ENCODE measurements around the gene COLGALT1. TPM values are rescaled to one million over a fixed set of nuclear protein-coding genes. Genes with fewer than 3 reads are reported as not detected.
A peak's percentile ranks its signal among the peaks of the same experiment; 100 is the strongest.

The COLGALT1 gene
- total RNA-seq, 1 donor from 2014 or later, result 40.6 TPM

DNA sequence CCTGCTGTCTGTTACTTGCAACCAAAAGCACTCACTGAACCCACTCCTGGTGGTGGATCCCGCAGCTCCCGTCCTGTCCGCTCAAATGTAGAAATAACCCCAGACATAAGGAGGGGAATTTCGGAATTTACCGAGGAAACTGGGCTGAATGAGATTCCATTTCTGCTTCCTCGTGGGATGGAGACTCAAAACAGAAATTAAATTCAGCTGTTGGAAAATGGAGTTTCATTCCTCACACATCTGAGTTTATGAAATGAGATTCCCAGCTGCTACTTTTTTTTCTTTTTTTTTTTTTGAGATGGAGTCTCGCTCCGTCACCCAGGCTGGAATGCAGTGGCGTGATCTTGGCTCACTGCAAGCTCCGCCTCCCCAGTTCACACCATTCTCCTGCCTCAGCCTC, 44.3 kb downstream of the COLGALT1 start:
- DNase-seq, result peak; percentile 68

GRCh38 chr19:17601683-17602082, 46.2 kb downstream of the COLGALT1 start:
- DNase-seq, result no peak

- DNase-seq, result no peak
These were observed 46.8 kb downstream of the COLGALT1 start for GRCh38 chr19:17602217-17602616.

GRCh38 chr19:17602872-17603510, 47.5 kb downstream of the COLGALT1 start:
- DNase-seq, result no peak

GRCh38 chr19:17604372-17605025, 49.0 kb downstream of the COLGALT1 start:
- DNase-seq, result no peak

DNA sequence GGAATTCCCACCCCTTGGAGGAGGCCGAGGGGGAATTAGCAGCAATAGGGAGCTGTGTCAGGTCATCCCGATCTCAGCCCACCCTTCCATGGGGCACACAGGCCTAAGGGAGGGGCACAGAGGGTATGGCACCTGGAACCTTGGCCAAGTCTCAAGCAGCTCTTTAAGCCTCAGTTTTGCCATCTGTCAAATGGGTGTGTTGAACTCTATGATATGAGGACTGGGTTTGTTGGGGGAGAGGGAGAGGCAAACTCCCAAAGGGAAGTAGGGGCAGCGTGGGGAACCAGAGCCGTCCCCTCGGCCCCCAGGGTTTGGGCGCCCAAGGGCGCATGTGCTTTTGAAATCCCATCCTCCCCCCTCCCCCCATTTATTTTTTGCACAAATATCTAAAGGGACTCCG, 49.7 kb downstream of the COLGALT1 start:
- DNase-seq, result no peak

- DNase-seq, result peak; percentile 56
These were observed 50.5 kb downstream of the COLGALT1 start for GRCh38 chr19:17605761-17606589.

DNA sequence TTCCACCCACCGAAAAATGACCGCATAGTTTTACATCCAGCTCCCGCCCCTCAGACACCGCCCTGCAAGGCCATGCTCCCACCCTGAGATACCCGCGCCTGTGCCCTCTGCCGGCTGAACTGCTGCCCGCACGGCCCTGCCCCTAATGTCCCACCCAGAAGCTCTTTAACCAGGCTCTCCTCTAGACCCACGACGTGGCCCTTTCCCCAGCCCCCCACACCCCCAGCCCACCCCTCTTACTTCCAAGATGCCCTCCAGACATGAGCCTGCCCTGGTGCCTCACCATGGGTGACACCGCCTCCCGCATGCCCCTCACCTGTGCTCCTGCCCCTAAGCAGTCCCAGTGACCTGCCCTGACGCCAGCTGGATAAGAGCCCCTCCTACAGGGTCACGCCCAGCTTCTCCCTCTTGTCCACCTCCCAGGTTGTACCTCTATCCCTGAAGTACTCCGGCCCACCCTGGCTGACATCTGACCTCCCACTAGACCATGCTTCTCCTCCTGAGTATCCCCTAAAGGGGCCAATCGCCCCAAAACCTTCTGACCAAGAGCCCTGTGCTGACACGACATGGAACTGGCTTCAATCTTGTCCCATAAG, 51.2 kb downstream of the COLGALT1 start:
- no peak for DNase-seq

GRCh38 chr19:17607936-17608335, 52.5 kb downstream of the COLGALT1 start:
- DNase-seq, result no peak

GRCh38 chr19:17610384-17610783, 54.9 kb downstream of the COLGALT1 start:
- DNase-seq, result no peak

- DNase-seq, result no peak
These were observed 56.2 kb downstream of the COLGALT1 start for GRCh38 chr19:17611462-17612244.

DNA sequence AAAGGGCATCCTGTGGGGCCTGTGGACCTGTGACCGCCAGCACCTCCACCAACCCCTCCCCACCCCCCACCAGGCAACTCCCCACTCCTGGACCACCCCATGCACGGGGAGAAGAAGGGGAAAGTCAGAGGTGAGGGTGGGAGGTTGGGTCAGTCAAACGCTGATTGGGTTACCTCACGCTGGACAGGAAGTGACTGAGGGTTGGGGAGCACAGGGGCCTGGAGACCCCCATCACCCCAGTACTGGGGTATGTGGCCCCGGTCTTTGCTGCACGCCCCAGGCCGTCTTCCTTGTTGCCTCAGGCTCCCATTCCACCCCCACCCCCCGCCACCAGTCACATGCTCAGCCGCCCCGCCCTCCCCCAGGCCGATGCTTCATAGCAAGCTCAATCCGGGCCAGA, 59.0 kb downstream of the COLGALT1 start:
- no peak for DNase-seq

DNA sequence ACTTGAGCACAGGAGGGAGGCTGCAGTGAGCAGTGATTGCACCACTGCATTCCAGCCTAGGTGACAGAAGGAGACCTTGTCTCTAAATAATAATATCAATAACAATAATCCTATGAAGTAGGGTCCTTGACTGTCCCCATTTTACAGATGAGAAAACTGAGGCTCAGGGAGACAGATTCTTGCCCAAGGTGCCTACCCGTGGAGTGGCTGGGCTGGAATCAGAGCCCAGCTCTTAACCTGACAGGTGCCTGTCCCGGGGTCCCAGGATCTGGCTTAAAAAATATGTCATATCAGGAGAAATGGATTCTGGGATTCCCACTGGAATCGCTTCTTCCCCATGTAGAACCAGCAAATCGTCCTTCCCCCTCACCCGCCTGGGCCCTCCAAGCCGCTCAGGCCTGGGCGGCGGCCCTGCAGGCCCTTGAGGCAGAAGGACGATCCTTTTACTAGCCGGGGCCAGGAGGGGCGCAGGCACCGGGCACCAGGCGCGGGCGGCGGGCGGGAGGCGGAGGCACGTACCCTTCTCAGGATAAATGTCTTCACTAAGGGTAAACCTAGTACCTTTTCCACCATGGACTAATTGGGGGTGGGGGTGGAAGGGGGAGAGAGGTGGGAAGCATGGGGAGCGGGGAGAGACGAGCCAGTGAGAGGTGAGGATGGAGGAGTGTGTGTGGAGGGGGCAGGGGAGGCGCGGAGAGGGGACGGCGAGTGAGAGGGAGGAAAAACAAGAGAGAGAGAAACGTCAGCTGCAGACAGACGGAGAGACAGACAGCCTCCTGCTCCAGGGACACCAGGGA, 60.6 kb downstream of the COLGALT1 start:
- no peak for DNase-seq

- DNase-seq, result no peak
These were observed 61.2 kb downstream of the COLGALT1 start for GRCh38 chr19:17616686-17616960.

- no peak for DNase-seq
These were observed 61.7 kb downstream of the COLGALT1 start for GRCh38 chr19:17616961-17617806.

DNA sequence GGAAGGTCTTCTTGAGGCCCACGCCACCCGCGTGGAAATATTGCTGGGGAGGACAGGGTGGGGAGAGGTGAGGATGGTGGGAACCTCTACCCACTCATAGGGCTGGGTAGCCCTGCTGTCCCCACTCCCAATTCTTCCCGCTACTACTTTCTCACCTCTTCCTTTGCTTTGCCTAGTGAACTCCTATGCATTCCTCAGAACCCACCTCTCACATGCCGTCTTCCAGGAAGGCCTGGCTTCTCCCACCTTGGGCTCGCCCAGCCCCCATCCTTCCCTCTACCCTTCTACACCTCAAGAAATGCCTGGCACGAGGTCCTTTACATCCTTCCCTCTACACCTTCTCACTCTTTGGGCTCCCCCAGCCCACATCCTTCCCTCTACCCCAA, 62.4 kb downstream of the COLGALT1 start:
- DNase-seq, result no peak

DNA sequence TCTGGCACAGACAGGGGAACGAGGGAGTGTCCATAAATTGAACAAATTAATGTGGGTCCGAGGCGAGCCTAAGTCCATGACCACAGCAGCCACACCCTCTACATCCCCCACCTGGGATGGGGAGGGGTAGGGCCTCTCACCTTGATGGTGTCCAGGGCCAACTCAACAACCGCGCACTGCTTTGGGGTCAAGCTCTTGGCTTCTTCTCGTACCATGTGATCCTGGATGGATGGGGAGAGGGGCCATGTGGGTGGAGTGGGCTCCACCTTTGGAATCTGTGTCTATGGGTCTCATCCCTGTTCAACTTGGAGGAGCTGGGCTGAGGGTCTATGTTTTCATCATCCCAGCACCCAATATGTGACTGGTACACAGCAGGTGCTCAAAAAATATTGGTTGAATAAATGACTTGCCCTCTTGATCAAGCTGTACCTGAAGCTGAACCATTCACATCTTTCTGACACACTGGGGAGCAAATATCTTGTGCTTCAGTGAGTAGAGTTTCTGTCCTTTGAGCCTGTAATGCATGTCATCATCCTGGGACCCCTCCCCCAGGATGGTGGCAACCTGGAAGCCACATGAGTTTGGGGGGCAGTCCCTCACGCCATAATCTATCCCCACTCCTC, 62.9 kb downstream of the COLGALT1 start:
- no peak for DNase-seq

DNA sequence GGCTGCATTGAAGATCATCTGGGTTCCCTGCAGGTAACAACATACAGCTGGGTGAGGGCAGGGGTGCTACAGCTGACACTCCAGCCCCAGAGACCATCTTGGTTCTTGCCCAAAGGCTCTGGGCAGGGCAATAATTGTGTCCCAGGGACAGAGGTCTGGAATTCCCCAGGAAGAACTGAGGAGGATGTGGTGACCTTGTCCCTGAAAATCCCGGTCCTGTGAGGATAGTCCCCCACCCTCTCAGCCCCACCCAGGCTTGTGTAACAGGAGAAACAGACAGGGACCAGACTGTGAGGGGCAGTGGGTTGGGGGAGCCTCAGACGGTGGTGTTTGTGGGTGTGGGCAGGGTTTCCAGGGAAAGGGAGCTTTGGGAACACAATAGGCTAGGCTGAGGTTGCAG, 63.5 kb downstream of the COLGALT1 start:
- DNase-seq, result no peak

- no peak for DNase-seq
These were observed 65.2 kb downstream of the COLGALT1 start for GRCh38 chr19:17620696-17621095.

Data from skin of body (tissue), 2 donors.